HL-60 (cell line): ENCODE results near the gene MED10.

Experiments
- DNase-seq, 2 experiments: peaks; one replicate each; pipeline ENCODE4 v3.0.0-alpha.2; 2010 to 2020; ENCODE audit warnings: low read depth in 1 of 2, low spot score in 1 of 2
- H3K27ac ChIP-seq: fragments of 250-450 bp; sonication (Bioruptor Pico); replicated peaks from 2 replicates; pipeline ENCODE4 v1.5.1; 2020; ENCODE audit warnings: mild to moderate bottlenecking, moderate library complexity
- H3K27me3 ChIP-seq: fragments of 250-450 bp; sonication (Bioruptor Pico); 2 replicates; pipeline ENCODE4 v1.5.1; 2021; ENCODE audit warnings: mild to moderate bottlenecking, moderate library complexity; ENCODE audit not compliant: insufficient read depth, poor library complexity, severe bottlenecking
- H3K4me3 ChIP-seq: replicated peaks from 2 replicates; pipeline ENCODE4 v1.5.1; 2011; ENCODE audit warnings: mild to moderate bottlenecking, control low read depth, low read length; ENCODE audit not compliant: insufficient read depth
- CTCF ChIP-seq: IDR thresholded peaks from one replicate; pipeline ENCODE4 v1.5.1; 2011; ENCODE audit warnings: low read length, control low read depth, inconsistent platforms; ENCODE audit not compliant: insufficient read depth
- GABPA ChIP-seq: IDR thresholded peaks from 2 replicates; pipeline ENCODE4 v1.6.1; 2012; ENCODE audit warnings: low read depth
- POLR2AphosphoS5 ChIP-seq: IDR thresholded peaks from 2 replicates; pipeline ENCODE4 v1.6.1; 2012; ENCODE audit warnings: low read depth
- REST ChIP-seq: IDR thresholded peaks from 2 replicates; pipeline ENCODE4 v1.6.1; 2012; ENCODE audit warnings: low read depth; ENCODE audit not compliant: insufficient replicate concordance
- SPI1 ChIP-seq: IDR thresholded peaks from 2 replicates; pipeline ENCODE4 v1.6.1; 2012; ENCODE audit warnings: low read depth, mild to moderate bottlenecking, borderline replicate concordance

The MED10 gene

GRCh38 chr5:6328173-6328572 is 50.2 kb downstream of the MED10 start:
- no peak for TF ChIP-seq POLR2AphosphoS5
- peak; percentile 97 for TF ChIP-seq REST
- DNase-seq = peak in 1 of 2 experiments; percentile 8
- Histone ChIP-seq H3K27me3 (no peaks in the 10 kb centered on the region), H3K27ac (no peak overlapping the region), H3K4me3 (no peak overlapping the region)

DNA sequence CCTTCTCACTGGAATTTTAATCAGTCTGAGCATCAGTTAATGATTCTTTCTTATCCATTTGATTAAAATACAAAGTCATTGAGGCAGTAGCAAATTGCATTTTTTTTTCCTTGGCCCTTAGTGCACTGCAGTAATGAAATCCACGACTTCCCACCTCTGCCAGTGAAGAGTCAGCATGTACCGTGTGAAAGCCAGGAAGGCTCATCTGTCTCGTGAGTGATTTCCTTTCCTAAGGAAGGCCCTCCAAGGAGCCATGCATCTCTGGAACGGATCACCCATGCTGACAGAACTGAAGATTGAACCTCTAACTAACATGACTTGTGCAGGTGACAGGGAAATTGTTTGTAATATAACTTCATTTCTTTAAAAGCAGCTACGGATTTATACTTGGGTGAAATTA is 51.6 kb downstream of the MED10 start:
- no peaks in the 10 kb centered on the region for H3K27me3 ChIP-seq
- no peak overlapping the region for H3K4me3 ChIP-seq
- TF ChIP-seq SPI1 (no peak), CTCF (no peak), REST (no peak), POLR2AphosphoS5 (no peak), GABPA (no peak)
- DNase-seq = no peak
- H3K27ac ChIP-seq = no peak overlapping the region

GRCh38 chr5:6322163-6322713 is 56.1 kb downstream of the MED10 start:
- no peak for TF ChIP-seq SPI1
- no peak for TF ChIP-seq GABPA
- TF ChIP-seq POLR2AphosphoS5 = no peak
- TF ChIP-seq REST = no peak
- DNase-seq = no peak
- H3K27me3 ChIP-seq = no peaks in the 10 kb centered on the region
- no peak overlapping the region for H3K4me3 ChIP-seq
- H3K27ac ChIP-seq = no peak overlapping the region
